SK-N-SH treated with all-trans-retinoic acid at 6 μM for 48 hours (cell line): ENCODE results near the gene BLOC1S1.

ENCODE experiments used
- ARNTL ChIP-seq: fragments of 450-650 bp; formaldehyde crosslinking; IDR thresholded peaks from 2 replicates; pipeline ENCODE4 v1.5.0; 2020; ENCODE audit warnings: low read depth, mild to moderate bottlenecking, moderate library complexity, borderline replicate concordance
- RARB ChIP-seq: fragments of 250-450 bp; sonication (Bioruptor Pico); IDR thresholded peaks from 2 replicates; pipeline ENCODE4 v1.8.0; 2021; ENCODE audit warnings: mild to moderate bottlenecking, moderate library complexity
- ZC3H10 ChIP-seq: fragments of 250-450 bp; sonication (Bioruptor Pico); IDR thresholded peaks from 2 replicates; pipeline ENCODE4 v1.5.1; 2021; ENCODE audit warnings: mild to moderate bottlenecking, moderate library complexity
- ZFP30 ChIP-seq: fragments of 450-650 bp; formaldehyde crosslinking; IDR thresholded peaks from 2 replicates; pipeline ENCODE4 v1.5.0; 2022; ENCODE audit warnings: mild to moderate bottlenecking, moderate library complexity
- TF ChIP-seq, protein P1 (sequence below): fragments of 250-450 bp; sonication (Bioruptor Pico); IDR thresholded peaks from 2 replicates; pipeline ENCODE4 v1.5.1; 2021; ENCODE audit warnings: mild to moderate bottlenecking, moderate library complexity
- TF ChIP-seq, protein P2 (sequence below): fragments of 250-450 bp; sonication (Bioruptor Pico); IDR thresholded peaks from 2 replicates; pipeline ENCODE4 v1.8.0; 2020; ENCODE audit warnings: mild to moderate bottlenecking, moderate library complexity, borderline replicate concordance
- TF ChIP-seq, protein P3 (sequence below): fragments of 250-450 bp; sonication (Bioruptor Pico); IDR thresholded peaks from 2 replicates; pipeline ENCODE4 v1.8.0; 2021; ENCODE audit warnings: low read depth, mild to moderate bottlenecking, moderate library complexity, borderline replicate concordance

DNA sequence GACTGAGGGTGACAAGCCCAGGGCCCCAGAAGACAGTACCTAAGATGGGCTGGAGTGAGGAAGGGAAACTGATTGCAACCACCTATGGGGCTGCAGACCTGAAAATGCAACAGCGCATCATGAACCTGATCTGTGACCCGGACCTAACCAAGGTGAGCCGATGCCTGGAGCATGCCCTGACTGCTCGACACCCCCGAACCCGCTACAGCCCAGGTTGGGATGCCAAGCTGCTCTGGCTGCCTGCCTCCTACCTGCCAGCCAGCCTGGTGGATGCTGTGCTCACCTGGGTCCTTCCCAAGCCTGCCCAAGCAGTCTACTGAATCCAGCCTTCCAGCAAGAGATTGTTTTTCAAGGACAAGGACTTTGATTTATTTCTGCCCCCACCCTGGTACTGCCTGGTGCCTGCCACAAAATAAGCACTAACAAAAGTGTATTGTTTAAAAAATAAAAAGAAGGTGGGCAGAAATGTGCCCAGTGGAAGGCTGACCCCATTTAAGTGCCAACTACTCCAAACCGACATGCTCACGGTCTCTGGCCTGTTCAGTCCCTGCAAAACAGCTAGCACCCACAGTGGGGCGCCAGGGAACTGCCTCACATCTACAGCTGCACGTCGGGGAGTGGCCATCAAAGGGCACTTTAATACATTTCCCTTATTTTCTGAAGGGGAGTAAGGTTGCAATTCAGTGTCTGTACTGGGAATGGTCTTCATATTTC lies 8.5 kb downstream of the BLOC1S1 start:
- TF ChIP-seq, protein P1, sequence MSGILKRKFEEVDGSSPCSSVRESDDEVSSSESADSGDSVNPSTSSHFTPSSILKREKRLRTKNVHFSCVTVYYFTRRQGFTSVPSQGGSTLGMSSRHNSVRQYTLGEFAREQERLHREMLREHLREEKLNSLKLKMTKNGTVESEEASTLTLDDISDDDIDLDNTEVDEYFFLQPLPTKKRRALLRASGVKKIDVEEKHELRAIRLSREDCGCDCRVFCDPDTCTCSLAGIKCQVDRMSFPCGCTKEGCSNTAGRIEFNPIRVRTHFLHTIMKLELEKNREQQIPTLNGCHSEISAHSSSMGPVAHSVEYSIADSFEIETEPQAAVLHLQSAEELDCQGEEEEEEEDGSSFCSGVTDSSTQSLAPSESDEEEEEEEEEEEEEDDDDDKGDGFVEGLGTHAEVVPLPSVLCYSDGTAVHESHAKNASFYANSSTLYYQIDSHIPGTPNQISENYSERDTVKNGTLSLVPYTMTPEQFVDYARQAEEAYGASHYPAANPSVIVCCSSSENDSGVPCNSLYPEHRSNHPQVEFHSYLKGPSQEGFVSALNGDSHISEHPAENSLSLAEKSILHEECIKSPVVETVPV (CRISPR knock-in tag): no peak
- TF ChIP-seq RARB (CRISPR knock-in tag) (no peak), ARNTL (no peak), ZFP30 (CRISPR knock-in tag) (no peak), ZC3H10 (CRISPR knock-in tag) (no peak)
- TF ChIP-seq, protein P2, sequence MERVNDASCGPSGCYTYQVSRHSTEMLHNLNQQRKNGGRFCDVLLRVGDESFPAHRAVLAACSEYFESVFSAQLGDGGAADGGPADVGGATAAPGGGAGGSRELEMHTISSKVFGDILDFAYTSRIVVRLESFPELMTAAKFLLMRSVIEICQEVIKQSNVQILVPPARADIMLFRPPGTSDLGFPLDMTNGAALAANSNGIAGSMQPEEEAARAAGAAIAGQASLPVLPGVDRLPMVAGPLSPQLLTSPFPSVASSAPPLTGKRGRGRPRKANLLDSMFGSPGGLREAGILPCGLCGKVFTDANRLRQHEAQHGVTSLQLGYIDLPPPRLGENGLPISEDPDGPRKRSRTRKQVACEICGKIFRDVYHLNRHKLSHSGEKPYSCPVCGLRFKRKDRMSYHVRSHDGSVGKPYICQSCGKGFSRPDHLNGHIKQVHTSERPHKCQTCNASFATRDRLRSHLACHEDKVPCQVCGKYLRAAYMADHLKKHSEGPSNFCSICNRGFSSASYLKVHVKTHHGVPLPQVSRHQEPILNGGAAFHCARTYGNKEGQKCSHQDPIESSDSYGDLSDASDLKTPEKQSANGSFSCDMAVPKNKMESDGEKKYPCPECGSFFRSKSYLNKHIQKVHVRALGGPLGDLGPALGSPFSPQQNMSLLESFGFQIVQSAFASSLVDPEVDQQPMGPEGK (CRISPR knock-in tag): no peak
- TF ChIP-seq, protein P3, sequence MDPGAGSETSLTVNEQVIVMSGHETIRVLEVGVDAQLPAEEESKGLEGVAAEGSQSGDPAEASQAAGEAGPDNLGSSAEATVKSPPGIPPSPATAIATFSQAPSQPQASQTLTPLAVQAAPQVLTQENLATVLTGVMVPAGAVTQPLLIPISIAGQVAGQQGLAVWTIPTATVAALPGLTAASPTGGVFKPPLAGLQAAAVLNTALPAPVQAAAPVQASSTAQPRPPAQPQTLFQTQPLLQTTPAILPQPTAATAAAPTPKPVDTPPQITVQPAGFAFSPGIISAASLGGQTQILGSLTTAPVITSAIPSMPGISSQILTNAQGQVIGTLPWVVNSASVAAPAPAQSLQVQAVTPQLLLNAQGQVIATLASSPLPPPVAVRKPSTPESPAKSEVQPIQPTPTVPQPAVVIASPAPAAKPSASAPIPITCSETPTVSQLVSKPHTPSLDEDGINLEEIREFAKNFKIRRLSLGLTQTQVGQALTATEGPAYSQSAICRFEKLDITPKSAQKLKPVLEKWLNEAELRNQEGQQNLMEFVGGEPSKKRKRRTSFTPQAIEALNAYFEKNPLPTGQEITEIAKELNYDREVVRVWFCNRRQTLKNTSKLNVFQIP: no peak
